ENCODE measurements around the gene LSR.

LSR gene

DNA sequence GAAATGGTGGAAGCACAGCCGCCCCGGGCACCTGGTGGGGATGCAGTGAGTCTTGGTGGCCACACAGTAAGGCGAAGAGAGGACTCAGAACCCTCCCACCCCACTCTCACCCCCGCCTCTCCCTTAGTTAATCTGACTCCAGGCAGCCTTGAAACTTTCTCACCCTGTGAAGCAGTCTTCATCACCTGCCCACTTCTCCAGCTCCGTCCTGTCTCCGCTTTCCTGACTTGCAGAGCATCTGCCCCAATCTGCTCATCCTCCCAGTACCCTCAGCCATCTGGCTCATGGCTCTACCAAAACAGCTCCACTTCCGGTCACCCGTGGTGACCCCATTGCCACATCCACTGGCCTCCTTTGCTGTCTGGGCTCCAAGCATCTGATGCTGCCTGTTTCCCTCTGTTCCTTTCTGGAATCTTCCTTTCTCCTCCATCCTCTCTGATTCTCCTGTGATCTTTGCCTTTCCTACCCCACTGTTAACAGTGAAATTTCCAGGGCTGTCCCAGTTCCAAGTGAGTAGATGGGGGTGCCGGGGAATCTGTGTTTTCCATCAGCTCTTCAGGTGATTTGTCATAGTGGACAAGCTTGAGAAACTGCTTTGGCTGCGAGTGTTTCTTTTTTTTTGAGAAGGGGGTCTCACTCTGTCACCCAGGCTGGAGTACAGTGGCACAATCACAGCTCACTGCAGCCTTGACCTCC is 24.3 kb downstream of the LSR start:
- H3K4me3 ChIP-seq (ENCODE audit: low read depth, low read length), result no peak overlapping the region
- TF ChIP-seq CTCF (IDR thresholded peaks at IDR 0.05; ENCODE audit: low read depth, low read length, missing control alignments), result no peak
- no peaks in the 10 kb centered on the region for H3K27me3 ChIP-seq (replicated peaks)
- DNase-seq, result no peak
- peaks cover 30% of the 10 kb centered on the region for H3K36me3 ChIP-seq (replicated peaks)
- H3K27ac ChIP-seq, result no peak overlapping the region
- in situ Hi-C loops (cut with HindIII; ENCODE audit: low pct_ligation_motif_present, low sequenced_read_pairs), result no loop called here

GRCh38 chr19:35273686-35274259 is 25.0 kb downstream of the LSR start:
- peaks cover 32% of the 10 kb centered on the region for H3K36me3 ChIP-seq (replicated peaks)
- DNase-seq, result no peak
- H3K27me3 ChIP-seq (replicated peaks), result no peaks in the 10 kb centered on the region
- TF ChIP-seq CTCF (IDR thresholded peaks at IDR 0.05; ENCODE audit: low read depth, low read length, missing control alignments), result no peak
- no peak overlapping the region for H3K4me3 ChIP-seq (ENCODE audit: low read depth, low read length)
- no peak overlapping the region for H3K27ac ChIP-seq
- in situ Hi-C loops (cut with HindIII; ENCODE audit: low pct_ligation_motif_present, low sequenced_read_pairs), result no loop called here

DNA sequence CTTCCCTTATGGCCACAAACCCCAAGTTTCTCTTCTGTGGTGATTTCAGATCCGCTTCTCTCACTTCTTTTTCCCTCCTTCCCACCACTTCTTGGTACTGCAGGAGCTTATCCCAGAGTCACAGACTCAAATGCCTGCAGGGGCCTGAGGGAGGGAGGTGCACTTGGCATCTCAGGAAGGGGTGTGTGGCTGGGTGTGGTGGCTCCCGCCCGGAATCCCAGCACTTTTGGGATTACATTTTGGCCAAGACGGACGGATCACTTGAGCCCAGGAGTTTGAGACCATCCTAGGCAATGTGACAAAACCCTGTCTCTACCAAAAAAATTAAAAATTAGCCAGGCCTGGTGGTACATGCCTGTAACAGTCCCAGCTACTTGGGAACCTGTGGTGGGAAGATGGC is 25.5 kb downstream of the LSR start:
- no peak for TF ChIP-seq CTCF (IDR thresholded peaks at IDR 0.05; ENCODE audit: low read depth, low read length, missing control alignments)
- H3K36me3 ChIP-seq (replicated peaks), result peaks cover 38% of the 10 kb centered on the region
- no peaks in the 10 kb centered on the region for H3K27me3 ChIP-seq (replicated peaks)
- no peak for DNase-seq
- no peak overlapping the region for H3K27ac ChIP-seq
- no peak overlapping the region for H3K4me3 ChIP-seq (ENCODE audit: low read depth, low read length)
- in situ Hi-C loops (cut with HindIII; ENCODE audit: low pct_ligation_motif_present, low sequenced_read_pairs), result no loop called here

- Histone ChIP-seq H3K36me3 (replicated peaks) (peaks cover 26% of the 10 kb centered on the region), H3K27ac (no peak overlapping the region), H3K4me3 (ENCODE audit: low read depth, low read length) (no peak overlapping the region), H3K27me3 (replicated peaks) (no peaks in the 10 kb centered on the region)
- in situ Hi-C loops (cut with HindIII; ENCODE audit: low pct_ligation_motif_present, low sequenced_read_pairs), result no loop called here
- TF ChIP-seq CTCF (IDR thresholded peaks at IDR 0.05; ENCODE audit: low read depth, low read length, missing control alignments), result no peak
- no peak for DNase-seq
These were observed 28.0 kb downstream of the LSR start for GRCh38 chr19:35276706-35277281.

GRCh38 chr19:35278578-35279284 is 29.9 kb downstream of the LSR start:
- H3K27me3 ChIP-seq (replicated peaks), result no peaks in the 10 kb centered on the region
- H3K36me3 ChIP-seq (replicated peaks), result peaks cover 23% of the 10 kb centered on the region
- no peak overlapping the region for H3K4me3 ChIP-seq (ENCODE audit: low read depth, low read length)
- in situ Hi-C loops (cut with HindIII; ENCODE audit: low pct_ligation_motif_present, low sequenced_read_pairs), result no loop called here
- H3K27ac ChIP-seq, result no peak overlapping the region
- no peak for DNase-seq
- no peak for TF ChIP-seq CTCF (IDR thresholded peaks at IDR 0.05; ENCODE audit: low read depth, low read length, missing control alignments)
